ENCODE data around the gene SULF2.

Gene SULF2

DNA sequence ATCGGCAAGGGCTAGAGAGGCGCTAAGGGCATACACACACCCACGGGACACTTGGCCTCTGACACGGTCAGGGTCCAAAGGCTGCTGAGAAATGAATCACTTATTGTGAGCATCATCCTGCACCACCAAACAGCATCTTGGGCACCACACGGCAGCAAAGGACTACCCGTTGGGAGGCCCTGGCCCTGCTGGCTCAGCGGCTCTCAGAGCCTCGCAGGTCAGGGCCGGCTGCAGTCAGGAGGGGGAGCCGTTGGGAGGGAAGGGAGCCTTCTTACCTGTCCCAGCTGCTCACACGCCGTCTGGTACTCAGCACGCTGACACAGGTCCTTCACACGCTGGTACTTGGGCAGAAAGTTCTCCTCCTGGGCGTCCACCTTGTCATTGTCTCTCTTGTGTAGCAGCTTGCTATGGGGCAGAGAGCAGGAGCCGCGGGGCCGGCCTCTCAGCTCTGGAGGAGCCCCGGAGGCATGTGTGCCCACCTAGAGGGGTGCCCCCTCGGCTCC lies 109.0 kb downstream of the SULF2 start:
- no peak for TF ChIP-seq ZFX (IDR thresholded peaks at IDR 0.05)
- TF ChIP-seq, protein P1, sequence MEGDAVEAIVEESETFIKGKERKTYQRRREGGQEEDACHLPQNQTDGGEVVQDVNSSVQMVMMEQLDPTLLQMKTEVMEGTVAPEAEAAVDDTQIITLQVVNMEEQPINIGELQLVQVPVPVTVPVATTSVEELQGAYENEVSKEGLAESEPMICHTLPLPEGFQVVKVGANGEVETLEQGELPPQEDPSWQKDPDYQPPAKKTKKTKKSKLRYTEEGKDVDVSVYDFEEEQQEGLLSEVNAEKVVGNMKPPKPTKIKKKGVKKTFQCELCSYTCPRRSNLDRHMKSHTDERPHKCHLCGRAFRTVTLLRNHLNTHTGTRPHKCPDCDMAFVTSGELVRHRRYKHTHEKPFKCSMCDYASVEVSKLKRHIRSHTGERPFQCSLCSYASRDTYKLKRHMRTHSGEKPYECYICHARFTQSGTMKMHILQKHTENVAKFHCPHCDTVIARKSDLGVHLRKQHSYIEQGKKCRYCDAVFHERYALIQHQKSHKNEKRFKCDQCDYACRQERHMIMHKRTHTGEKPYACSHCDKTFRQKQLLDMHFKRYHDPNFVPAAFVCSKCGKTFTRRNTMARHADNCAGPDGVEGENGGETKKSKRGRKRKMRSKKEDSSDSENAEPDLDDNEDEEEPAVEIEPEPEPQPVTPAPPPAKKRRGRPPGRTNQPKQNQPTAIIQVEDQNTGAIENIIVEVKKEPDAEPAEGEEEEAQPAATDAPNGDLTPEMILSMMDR (conservative IDR thresholded peaks at IDR 0.05) = no peak
- no peak overlapping the region for H3K27ac ChIP-seq

DNA sequence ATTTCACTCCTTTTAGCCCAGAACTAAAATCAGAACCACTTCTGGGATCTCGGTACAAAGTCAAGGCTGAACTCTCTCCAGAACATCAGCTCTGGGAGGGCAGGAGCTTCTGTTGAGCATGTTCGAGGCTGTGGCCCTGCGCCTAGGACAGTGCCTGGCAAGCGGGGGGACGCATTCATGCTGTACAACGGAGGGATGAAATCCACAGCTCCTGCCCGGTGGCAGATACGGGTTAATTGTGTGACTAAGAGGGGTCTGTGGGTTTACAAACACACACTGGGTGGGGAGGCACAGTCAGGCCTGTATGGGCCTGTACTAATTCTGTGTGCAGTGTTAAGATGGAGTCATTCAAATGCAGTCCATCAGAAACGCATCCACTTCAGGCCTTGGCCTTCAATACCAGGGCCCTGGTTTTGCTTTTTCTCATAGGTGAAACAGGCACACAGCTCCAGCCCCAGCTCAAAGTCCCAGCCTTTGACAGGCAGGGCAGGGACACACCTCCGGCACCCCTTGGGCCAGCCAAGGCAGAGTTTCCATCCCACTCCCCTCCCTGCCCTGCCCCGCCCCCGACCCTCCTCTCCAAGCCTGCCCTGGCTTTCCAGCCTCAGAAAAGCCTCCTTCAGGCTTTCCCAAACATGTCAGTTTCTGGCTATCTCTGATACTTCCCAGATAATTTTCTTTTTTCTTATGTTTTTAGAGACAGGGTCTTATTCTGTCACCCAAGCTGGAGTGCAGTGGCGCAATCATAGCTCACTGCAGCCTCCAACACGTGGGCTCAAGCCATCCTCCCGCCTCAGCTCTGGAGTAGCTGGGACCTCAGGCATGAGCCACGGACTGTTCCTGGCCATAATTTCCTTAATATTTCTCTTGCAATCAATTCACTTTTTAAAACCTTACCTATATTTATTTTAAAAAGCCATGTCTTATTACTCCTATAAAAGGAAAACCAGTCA lies 109.8 kb downstream of the SULF2 start:
- H3K27ac ChIP-seq = no peak overlapping the region
- no peak for TF ChIP-seq ZFX (IDR thresholded peaks at IDR 0.05)
- TF ChIP-seq, protein P1 (conservative IDR thresholded peaks at IDR 0.05) = no peak

DNA sequence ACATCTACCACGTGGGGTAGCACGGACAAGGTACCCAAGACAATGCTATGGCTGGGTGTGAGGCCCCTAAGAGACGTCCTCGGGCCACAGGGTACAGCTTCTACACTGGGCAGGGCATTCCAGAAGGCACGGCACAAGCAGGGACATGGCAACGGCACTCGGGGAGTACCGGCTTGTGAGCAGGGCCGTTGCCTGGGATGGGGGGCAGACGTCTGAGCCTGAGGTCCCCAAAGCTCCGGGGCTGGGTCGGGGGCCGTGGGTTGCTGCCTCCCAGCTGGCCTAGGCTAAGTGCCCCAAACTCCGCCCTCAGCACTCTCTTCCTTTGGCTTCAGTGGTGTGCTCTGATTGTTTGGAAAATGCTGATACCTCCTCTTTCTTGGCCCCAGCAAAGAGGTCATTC lies 110.6 kb downstream of the SULF2 start:
- TF ChIP-seq, protein P1 (conservative IDR thresholded peaks at IDR 0.05) = no peak
- no peak for TF ChIP-seq ZFX (IDR thresholded peaks at IDR 0.05)
- no peak overlapping the region for H3K27ac ChIP-seq

DNA sequence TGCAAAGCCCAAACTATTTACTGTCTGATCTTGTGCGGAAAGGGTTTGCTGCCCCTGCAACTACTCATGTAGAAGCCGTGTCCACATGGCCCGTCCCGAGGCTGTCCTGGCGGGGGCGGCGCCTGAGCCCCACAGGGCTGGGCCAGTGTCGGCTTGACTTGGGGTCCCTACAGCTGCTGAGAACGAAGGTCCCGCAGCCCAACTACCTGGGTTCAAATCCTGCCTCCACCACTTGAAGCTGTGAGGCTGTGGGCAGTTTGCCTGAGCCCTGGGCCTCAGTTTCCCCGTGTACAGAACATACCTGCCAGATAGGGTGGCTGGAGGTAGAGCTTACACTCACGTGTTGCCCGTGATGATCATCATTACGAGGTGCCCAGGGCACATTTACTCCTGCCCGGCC lies 111.1 kb downstream of the SULF2 start:
- H3K27ac ChIP-seq = no peak overlapping the region
- no peak for TF ChIP-seq ZFX (IDR thresholded peaks at IDR 0.05)
- TF ChIP-seq, protein P1 (conservative IDR thresholded peaks at IDR 0.05) = no peak

DNA sequence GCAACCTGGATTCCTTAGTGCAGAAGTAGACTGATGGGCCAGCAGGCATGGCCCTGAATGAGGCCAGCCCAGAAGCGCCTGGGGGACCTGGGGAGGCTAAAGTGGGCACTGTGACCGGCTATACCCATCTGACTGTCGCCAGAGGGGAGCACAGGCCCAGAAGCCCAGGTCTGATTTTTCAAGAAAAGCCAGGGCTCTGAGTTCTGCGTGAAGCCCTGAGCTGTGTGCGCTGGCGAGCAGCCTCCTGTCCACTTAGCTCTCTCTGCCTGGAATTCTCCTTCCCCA lies 111.7 kb downstream of the SULF2 start:
- TF ChIP-seq, protein P1 (conservative IDR thresholded peaks at IDR 0.05) = no peak

DNA sequence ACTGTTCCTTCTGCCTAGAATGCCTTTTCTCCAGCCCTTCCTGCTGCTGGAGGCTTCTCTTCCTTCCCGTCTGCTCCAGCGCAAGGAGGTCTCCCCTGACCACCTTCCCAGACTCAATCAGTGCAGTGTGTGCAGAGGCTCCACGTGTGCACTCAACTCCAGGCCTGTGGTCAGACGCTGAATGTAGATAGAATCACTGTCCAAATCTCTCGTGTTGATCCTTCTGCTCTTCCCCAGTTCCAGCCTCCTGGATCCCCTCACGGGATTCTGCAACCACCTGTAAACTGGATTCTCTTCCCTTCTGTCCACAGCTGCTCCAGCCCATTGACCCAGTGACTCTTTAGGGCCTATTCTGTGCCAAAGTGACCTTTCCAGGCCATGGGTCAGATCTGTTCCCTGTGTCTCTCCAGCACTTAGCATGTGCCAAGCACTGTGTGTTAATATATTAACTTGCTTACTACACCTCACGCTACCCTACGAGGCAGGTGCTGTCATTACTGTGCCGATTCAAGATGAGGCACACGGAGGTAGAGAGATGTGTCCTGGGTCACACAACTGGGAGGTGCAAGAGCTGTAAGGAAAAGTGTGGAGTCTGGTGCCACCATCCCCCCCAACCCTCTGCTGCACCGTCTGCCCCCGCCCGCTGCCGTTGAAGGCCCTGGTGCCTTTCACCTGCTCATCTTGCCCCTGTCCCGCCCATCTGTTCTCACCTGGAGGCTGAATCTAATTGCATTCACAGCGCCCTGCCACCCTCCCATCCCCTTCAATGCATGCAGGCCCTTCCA lies 112.2 kb downstream of the SULF2 start:
- H3K27ac ChIP-seq = no peak overlapping the region
- no peak for TF ChIP-seq ZFX (IDR thresholded peaks at IDR 0.05)
- TF ChIP-seq, protein P1 (conservative IDR thresholded peaks at IDR 0.05) = no peak

More for the DNA sequence above, 111.7 kb downstream of the SULF2 start:
- H3K27ac ChIP-seq = no peak overlapping the region

DNA sequence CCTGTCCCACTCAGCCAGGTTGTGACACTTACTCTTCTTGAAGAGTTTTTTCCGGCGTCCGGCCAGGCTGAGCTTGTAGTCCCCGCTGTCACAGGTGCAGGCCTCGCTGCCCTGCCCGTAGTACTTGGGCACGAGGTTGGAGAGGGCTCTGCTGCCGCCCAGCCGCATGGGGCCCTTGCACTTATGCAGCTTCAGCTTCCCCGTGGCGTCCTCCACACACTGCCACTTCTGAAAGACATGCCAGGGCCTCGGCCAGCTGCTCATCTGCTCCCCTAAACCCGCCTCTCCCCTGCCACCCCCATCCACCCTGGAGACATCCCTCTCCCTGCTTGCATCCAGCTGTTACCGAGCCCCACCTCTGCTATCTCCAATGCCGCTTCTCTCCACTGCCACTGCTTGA lies 113.1 kb downstream of the SULF2 start:
- TF ChIP-seq, protein P1 (conservative IDR thresholded peaks at IDR 0.05) = no peak
- no peak for TF ChIP-seq ZFX (IDR thresholded peaks at IDR 0.05)
- H3K27ac ChIP-seq = no peak overlapping the region
